Stimulated activated naive CD4-positive, alpha-beta T cell (primary cell): ENCODE data around the gene TAS2R5.
"Not testable (repeated sequence)": the region's sequence is repeated elsewhere in the genome, so short reads cannot be mapped to it uniquely, and the experiment has no call there.

Experiments used
- DNase-seq, 6 experiments: peaks; one replicate each; lab custom pipeline; 2025; lab: John Stamatoyannopoulos, UW

The TAS2R5 gene, protein sequence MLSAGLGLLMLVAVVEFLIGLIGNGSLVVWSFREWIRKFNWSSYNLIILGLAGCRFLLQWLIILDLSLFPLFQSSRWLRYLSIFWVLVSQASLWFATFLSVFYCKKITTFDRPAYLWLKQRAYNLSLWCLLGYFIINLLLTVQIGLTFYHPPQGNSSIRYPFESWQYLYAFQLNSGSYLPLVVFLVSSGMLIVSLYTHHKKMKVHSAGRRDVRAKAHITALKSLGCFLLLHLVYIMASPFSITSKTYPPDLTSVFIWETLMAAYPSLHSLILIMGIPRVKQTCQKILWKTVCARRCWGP

DNA sequence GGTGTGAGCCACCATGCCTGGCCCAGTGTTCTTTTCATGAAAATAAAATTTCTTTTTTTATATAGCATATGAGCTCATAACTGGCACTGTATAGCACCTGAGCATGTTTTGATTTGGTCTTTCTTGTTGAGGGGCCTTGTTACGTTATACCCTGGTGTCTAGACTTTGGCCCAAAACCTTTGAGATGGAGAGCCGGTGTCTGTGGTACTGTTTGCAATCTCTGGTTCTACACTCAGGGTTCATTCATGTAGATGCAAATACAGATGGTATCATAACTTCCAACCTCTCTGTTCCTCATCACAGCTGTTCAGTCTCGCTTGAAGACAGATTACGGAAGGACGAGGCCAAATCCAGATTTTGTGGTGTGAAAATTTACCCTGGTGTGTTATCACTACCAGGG is at the start of gene TAS2R5:
TSS of gene TAS2R5 (plus strand) at position 301 of the 400 bp plus-strand sequence. CDS start 145 bp downstream, outside the sequence.
- no peak for DNase-seq

DNA sequence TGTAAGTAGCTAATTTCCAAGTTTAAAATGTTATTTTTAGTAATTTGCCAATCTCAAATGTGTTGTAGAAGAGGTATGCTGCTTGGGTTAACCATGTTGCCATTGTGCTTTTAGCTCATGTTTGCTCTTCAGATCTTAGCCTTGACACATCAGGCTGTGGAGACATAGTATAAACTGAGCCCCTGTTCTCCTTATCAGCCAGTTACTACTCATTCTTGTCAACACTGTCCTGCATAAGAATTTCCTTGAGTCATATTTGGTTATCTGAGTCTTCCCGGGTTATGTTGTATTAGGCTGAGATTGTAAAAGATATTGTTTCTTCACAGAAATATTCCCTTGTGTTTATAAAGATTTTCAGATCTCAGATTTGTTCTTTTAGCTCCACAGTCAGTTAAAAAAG is 47.8 kb upstream of the TAS2R5 start:
- no peak for DNase-seq

DNA sequence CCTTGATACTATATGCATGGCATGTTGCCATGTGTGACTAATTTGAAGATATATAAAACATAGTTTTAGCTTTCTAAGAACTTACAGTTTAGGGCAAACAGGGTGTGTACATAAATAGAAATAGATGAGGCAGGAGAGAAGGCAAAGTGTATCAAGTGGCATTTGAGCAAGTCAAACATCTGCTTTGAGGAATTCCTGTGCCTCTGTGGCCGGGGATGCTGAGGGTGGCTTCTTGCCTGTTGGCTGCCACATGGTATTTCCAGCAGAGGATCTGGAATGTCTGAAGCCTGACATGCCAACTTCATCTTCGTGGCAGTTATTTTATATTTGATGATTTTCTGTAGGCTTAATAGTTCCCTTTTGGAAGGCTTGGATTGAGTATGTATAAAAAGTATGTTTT is 45.9 kb upstream of the TAS2R5 start:
- no peak for DNase-seq

DNA sequence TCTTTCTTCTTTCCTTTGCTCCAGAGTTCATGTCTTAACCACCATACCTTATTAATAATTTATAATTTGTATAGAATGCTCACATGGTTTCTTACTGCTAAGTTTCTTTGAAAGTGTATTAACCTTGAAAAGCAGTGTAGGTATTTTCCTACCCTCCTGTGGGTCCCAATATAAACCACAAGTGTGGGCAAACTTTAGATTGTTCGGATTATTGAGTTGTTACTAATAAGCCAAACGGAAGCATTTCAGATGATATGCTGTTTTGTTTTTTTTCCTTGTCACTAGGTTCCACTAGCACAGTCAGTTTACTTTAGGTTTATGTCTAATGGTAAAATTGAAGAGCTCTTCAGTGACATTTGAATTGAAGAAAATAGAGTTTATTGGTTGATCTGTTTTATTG is 41.6 kb upstream of the TAS2R5 start:
- DNase-seq: no peak

DNA sequence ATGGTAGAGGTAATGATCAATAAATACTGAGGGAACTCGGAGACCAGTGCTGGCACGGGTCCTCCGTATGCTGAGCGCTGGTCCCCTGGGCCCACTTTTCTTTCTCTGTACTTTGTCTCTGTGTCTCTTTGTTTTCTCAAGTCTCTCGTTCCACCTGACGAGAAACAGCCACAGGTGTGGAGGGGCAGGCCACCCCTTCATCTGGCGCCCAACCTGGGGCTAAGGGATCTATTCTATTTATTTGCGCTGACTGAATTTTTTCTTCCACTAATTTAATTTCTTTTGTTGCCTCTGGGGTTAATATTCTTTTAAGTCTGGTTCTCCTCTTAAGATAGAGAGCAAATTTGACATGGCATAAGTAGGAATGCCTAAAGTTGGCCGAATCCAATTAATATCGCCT is 38.1 kb upstream of the TAS2R5 start:
- DNase-seq: not testable (repeated sequence)

DNA sequence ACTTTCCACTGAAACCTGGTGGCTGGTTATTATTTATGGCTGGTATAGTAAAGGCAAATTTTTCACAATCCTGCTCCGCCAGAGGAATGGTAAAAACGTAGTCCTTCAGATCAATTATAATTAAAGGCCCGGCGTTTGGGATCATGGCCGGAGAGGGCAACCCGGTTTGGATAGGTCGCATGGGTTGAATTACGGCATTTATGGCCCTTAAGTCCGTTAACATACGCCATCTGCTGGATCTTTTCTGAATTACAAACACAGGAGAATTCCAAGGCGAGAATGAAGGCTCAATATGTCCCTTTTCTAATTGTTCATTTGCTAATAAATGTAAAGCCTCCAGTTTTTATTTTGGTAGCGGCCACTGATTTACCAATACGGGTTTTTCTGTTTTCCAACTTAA is 37.4 kb upstream of the TAS2R5 start:
- no peak for DNase-seq

DNA sequence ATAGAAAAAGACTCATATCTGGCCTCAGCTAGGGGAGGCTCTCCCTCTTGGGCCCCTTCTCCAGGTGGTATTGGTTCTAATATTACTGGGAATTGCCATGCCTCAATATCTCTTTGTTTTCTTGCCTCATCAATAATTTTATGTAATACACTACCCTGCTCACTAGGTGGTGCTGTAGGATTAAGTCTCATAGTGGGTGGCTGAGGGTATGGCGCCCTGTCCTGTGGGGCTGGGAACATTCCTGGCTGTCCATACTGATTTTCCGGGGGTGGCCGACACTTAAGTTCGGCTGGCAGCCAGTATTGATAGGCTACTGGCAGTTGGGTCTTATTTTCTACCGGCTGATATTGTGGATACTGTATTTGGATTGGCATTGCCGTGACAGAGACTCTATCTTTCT is 35.1 kb upstream of the TAS2R5 start:
- DNase-seq: peak in 2 of 6 experiments; percentile 7 to 14

DNA sequence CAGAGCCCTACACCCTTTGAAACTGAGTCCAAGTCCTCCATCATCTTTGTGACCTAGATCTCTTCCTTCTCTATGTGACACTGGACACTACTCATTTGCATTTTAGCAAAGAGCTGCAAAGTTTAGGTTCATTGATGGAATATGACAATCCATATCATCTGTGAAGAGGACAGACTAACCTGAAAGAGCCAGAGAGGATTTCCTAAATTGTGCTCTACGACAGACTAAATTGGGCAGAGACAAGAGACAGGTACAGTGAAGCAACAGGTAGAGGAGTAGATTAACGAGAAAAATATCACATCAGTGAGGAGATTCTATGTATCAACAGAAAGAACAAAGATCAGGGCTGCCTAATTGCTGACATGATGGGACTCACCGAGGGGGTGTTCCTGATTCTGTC is 26.2 kb upstream of the TAS2R5 start, which contains the start of gene TAS2R3:
TSS of gene TAS2R3 (plus strand) at position 301 of the 400 bp plus-strand sequence. CDS start at position 363, 62 bp downstream.
- DNase-seq: no peak

DNA sequence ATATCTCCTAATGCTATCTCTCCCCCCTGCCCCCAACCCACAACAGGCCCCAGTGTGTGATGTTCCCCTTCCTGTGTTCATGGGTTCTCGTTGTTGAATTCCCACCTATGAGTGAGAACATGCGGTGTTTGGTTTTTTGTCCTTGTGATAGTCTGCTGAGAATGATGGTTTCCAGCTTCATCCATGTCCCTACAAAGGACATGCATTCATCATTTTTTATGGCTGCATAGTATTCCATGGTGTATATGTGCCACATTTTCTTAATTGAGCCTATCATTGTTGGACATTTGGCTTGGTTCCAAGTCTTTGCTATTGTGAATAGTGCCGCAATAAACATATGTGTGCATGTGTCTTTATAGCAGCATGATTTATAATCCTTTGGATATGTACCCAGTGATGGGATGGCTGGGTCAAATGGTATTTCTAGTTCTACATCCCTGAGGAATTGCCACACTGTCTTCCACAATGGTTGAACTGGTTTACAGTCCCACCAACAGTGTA is 19.9 kb upstream of the TAS2R5 start:
- DNase-seq: not testable (repeated sequence)

DNA sequence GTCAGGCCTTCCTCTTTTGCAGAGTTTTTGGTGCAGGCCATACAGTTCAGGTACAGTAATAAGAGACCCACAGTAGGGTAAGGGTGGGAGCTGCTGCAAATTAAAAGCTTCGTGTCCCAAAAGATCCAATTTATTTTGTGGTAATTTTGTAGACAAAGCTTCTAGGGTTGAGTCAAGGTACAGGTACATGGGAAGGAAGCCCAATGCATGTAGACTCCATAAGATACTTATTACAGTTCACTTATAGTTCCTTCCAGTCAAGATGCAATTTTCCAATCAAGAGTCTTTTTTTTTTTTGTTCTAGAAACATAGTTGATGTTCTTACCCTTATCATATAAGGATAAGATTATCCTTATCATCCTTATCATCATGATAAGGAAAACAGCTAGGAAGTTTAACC is 13.6 kb upstream of the TAS2R5 start, which contains the start of gene TAS2R4:
TSS of gene TAS2R4 (plus strand) at position 301 of the 400 bp plus-strand sequence. CDS start 1,815 bp downstream, outside the sequence.
- no peak for DNase-seq

DNA sequence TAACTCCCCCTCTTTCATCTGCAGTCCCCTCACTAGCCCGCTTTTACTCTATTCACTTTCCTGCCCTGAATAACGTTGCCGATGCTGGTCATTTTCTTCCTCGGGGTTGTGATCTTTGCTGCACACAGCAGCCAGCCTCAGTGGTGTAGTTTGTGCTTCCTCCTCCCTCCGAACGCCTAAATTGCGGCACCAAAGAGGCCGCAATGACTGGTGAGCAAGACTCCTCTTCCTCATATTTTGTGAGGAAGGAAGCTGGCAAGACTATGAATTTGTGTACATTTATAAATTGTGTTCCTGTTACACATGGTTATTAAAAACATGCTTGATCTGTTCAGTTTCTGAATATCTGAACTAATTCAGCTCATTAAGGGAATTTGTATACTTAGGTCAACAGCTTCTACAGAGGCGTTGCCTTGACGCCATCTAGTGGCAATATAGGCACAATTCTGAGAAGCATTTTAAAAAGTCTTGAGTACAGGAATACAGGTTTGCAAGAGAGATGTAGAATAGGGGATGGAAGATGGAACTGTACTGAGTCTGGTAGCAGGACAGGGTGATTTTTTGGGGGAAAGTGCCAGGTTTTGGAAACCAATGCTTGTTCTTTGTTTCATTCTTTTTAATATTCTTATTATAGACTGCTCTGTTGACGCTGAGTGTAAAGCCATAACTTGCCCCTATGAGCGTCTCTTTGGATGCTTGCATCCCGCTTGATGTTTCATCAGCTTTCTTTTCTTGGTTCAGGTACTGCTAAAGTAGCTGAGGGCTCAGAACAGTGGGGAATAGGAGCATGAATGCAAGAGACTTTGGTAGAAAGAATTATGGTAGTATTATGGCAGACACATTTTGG is 4.1 kb upstream of the TAS2R5 start:
- DNase-seq: peak in 3 of 6 experiments; percentile 1 to 30 (median 30)

DNA sequence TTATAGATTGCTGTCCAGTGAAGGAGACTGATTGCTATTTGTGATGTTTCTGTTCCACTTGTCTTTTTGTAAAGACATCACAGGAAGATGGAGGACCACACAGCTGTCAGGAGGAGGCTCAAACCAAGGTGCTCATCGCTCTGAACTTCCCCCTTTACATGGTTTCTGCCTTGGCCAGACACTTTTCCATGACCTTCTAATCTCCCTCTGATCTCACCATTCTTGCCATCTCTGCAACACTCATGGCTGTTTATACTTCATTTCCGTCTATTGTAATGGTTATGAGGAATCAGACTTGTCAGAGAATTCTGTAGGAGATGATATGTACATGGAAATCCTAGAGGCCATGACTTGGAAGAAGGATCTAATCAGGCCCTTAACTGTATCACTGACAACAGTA is 1.7 kb upstream of the TAS2R5 start:
- no peak for DNase-seq

DNA sequence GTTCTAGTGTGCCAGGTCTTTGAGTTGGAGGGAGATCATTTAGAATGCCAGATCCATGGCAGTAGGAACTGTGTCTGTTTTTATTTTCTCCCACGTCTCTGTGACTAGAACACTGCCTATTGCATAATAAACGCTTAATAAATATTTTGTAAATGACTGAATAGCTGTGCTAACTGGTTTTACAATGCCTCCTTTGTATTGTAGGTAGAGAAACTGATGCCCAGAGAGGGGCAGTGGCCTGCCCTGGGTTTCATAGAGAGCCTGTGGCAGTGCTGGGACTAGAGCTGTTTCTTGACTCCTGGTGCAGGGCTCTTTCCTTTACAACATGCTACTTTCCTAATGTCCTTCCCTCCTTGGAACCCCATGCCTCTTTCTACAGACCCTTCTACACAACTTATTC is 2.5 kb downstream of the TAS2R5 start:
- DNase-seq: no peak

DNA sequence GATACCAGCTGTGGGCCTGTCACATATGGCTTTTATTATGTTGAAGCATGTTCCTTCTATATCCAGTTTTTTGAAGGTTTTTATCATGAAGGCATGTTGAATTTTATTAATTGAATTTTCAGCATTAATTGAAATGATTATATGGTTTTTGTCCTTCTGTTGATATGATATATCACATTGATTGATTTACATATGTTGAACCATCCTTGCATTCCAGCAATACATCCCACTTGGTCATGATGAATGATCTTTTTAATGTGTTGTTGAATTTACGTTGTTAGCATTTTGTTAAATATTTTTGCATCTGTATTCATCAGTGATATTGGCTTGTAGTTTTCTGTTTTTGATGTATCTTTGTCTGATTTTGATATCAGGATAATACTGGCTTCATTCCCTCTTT is 30.1 kb downstream of the TAS2R5 start:
- no peak for DNase-seq

DNA sequence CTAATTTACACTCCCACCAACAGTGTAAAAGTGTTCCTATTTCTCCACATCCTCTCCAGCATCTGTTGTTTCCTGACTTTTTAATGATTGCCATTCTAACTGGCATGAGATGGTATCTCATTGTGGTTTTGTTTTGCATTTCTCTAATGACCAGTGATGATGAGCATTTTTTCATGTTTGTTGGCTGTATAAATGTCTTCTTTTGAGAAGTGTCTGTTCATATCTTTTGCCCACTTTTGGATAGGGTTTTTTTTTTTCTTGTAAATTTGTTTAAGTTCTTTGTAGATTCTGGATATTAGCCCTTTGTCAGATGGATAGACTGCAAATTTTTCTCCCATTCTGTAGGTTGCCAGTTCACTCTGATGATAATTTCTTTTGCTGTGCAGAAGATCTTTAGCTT is 32.4 kb downstream of the TAS2R5 start:
- DNase-seq: not testable (repeated sequence)

DNA sequence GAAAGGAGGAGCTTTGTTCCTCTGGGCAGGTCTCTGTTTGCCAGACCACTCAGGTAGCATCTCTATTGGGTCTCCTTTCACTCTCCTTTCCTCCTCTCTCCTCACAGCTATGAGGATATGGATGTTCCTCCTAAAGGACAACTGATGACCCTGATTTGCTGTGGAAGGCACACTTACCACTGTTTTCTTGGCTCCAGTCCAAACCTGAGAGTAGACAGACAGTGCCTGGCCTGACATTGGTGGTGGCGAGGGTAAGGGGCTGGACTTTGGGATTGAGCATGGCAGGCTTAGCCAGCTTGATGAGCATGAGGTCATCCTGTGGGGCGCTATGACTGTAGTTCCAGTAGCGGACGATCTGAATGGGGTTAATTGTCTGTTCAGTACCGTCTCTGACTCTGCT is 47.7 kb downstream of the TAS2R5 start:
- DNase-seq: no peak

DNA sequence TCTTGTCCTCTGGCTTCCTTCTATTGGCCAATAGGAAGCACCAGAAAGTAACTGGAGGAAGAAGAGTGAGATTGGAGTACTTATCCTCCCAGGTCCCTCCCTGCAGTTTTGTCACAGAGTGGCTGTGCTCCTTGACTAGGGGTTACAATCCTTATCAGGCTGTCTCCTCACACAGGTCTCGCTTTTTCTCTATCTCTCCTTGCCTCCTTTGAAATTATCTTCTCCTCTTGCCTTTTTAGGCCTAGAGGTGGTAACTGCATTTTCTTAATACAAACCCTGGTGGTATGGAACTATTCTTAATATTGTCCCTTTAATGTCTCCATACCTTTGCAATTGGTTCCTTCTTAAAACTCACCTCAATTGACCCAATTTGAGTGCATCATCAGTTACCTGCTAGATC is 48.6 kb downstream of the TAS2R5 start:
- DNase-seq: no peak

DNA sequence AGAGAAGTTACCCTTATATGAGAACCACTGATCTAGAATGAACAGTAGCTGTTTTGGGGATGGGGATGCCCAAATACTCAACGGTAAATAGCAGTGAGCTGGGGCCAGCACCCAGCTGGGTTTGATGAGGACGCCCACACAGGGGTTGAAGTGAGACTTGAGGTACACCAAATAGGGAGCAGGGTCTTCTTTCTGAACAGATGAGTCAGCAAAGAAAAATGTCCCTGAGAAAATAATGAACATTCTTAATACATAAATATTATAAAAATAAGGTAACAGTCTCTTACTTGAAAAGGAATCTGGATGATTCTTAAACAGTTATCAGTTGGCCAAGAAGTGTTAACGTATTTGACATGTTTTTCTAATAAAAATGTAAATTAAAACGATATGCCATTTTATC is 49.2 kb downstream of the TAS2R5 start:
- DNase-seq: no peak

DNA sequence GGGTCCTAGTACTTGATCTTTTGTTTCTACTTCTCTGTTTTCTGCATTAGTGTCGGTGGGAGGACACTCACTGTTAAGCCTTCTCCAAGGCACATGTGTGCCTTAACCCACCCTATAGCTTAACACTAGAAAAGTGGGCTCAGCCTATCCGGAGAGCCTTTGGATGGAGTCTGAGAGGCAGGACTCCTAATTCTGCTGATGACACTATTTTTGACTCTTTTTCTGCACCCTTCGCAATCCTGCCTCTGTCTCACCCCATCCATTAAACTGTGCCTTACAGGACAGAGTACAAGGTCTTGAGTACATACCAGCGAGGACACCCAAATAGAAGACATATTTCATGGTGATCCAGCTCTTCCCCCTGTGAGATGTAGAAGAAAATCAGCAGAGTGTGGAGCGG is 50.7 kb downstream of the TAS2R5 start:
- DNase-seq: no peak
